Astrocyte (in vitro differentiated cells and primary cell): ENCODE data around the gene SMARCB1. TPM values are rescaled to one million over a fixed set of nuclear protein-coding genes. Genes with fewer than 3 reads are reported as not detected.
A peak's percentile ranks its signal among the peaks of the same experiment; 100 is the strongest.

Experiments used
- DNase-seq: peaks from one replicate; pipeline ENCODE4 v3.0.0-alpha.2; 2010; ENCODE audit warnings: low read depth
- FAIRE-seq: peaks from 2 replicates; lab custom pipeline; 2011; peaks lifted over from hg19 to GRCh38; lab: Jason Lieb, UNC
- H2AFZ ChIP-seq: 2 replicates; pipeline ENCODE4 v1.6.0; 2012; ENCODE audit warnings: low read depth, low read length, inconsistent platforms
- H3K27ac ChIP-seq: 2 replicates; pipeline ENCODE4 v1.5.1; 2011; ENCODE audit warnings: low read depth, low read length, inconsistent platforms
- H3K27me3 ChIP-seq: 2 replicates; pipeline ENCODE4 v1.6.0; 2011; ENCODE audit warnings: low read length, inconsistent platforms; ENCODE audit not compliant: insufficient read depth
- H3K36me3 ChIP-seq: 2 replicates; pipeline ENCODE4 v1.5.1; 2011; ENCODE audit warnings: low read length, inconsistent platforms; ENCODE audit not compliant: insufficient read depth
- H3K4me1 ChIP-seq: 2 replicates; pipeline ENCODE4 v1.5.1; 2011; ENCODE audit warnings: low read length, inconsistent platforms; ENCODE audit not compliant: insufficient read depth
- H3K4me2 ChIP-seq: 2 replicates; pipeline ENCODE4 v1.6.0; 2012; ENCODE audit warnings: low read length, inconsistent platforms
- H3K4me3 ChIP-seq: 2 replicates; pipeline ENCODE4 v1.5.1; 2011; ENCODE audit warnings: low read depth, mild to moderate bottlenecking, low read length, inconsistent platforms; ENCODE audit not compliant: insufficient read depth
- H3K79me2 ChIP-seq: 2 replicates; pipeline ENCODE4 v1.6.0; 2012; ENCODE audit warnings: mild to moderate bottlenecking, low read length, inconsistent platforms; ENCODE audit not compliant: insufficient read depth
- H3K9ac ChIP-seq: 2 replicates; pipeline ENCODE4 v1.6.0; 2012; ENCODE audit warnings: mild to moderate bottlenecking, low read length, inconsistent platforms
- H3K9me3 ChIP-seq: 2 replicates; pipeline ENCODE4 v1.5.1; 2012; ENCODE audit warnings: low read depth, mild to moderate bottlenecking, low read length, inconsistent platforms; ENCODE audit not compliant: insufficient read depth
- H4K20me1 ChIP-seq: 2 replicates; pipeline ENCODE4 v1.6.0; 2012; ENCODE audit warnings: low read length, inconsistent platforms; ENCODE audit not compliant: insufficient read depth
- H3K27ac Mint-ChIP-seq: one replicate; pipeline ENCODE4 v1.8.0; 2021; ENCODE audit warnings: mild to moderate bottlenecking, mixed read lengths; ENCODE audit not compliant: unreplicated experiment
- H3K27me3 Mint-ChIP-seq: one replicate; pipeline ENCODE4 v1.8.0; 2021; ENCODE audit warnings: low read depth, mixed read lengths; ENCODE audit not compliant: unreplicated experiment
- H3K36me3 Mint-ChIP-seq: one replicate; pipeline ENCODE4 v1.8.0; 2021; ENCODE audit warnings: low read depth, mixed read lengths; ENCODE audit not compliant: unreplicated experiment
- H3K4me1 Mint-ChIP-seq: one replicate; pipeline ENCODE4 v1.8.0; 2021; ENCODE audit warnings: low read depth, mixed read lengths; ENCODE audit not compliant: unreplicated experiment
- H3K4me3 Mint-ChIP-seq: one replicate; pipeline ENCODE4 v1.8.0; 2021; ENCODE audit warnings: mild to moderate bottlenecking, moderate library complexity, mixed read lengths; ENCODE audit not compliant: unreplicated experiment
- H3K9me3 Mint-ChIP-seq: one replicate; pipeline ENCODE4 v1.8.0; 2021; ENCODE audit warnings: mild to moderate bottlenecking, mixed read lengths; ENCODE audit not compliant: unreplicated experiment
- CTCF ChIP-seq: IDR thresholded peaks from 2 replicates; pipeline ENCODE4 v1.5.1; 2011; ENCODE audit warnings: low read depth, mild to moderate bottlenecking, inconsistent platforms, low read length, moderate library complexity; ENCODE audit not compliant: insufficient read depth
- EZH2 ChIP-seq: IDR thresholded peaks from 2 replicates; pipeline ENCODE4 v1.6.1; 2012; ENCODE audit warnings: mild to moderate bottlenecking, low read length, inconsistent platforms; ENCODE audit not compliant: insufficient read depth
- total RNA-seq: library from RNA; stranded (reverse); gene quantifications from 2 replicates; pipeline ENCODE4 v1.2.1, GENCODE V29; 2021

SMARCB1 gene
- total RNA-seq, 1 donor from 2014 or later = 91.3 TPM

- H3K9me3 Mint-ChIP-seq = no peaks in the 10 kb centered on the region
- Histone ChIP-seq H3K9me3 (no peaks in the 10 kb centered on the region), H2AFZ (no peak overlapping the region), H3K4me1 (peaks cover 2% of the 10 kb centered on the region), H3K79me2 (peaks cover 1% of the 10 kb centered on the region), H3K27ac (no peak overlapping the region), H3K4me3 (no peak overlapping the region), H4K20me1 (peaks cover 24% of the 10 kb centered on the region), H3K27me3 (no peaks in the 10 kb centered on the region), H3K36me3 (peaks cover 38% of the 10 kb centered on the region), H3K9ac (no peak overlapping the region), H3K4me2 (no peak overlapping the region)
- H3K27ac Mint-ChIP-seq = no peak overlapping the region
- peaks cover 28% of the 10 kb centered on the region for H3K36me3 Mint-ChIP-seq
- no peak for DNase-seq
- TF ChIP-seq EZH2 (no peak), CTCF (no peak)
- H3K27me3 Mint-ChIP-seq = no peaks in the 10 kb centered on the region
- H3K4me1 Mint-ChIP-seq = peaks cover 21% of the 10 kb centered on the region
- no peak overlapping the region for H3K4me3 Mint-ChIP-seq
- FAIRE-seq = no peak
Observed at GRCh38 chr22:23820748-23821211, 34.0 kb downstream of the SMARCB1 start.

GRCh38 chr22:23822101-23822671 is 35.4 kb downstream of the SMARCB1 start:
- Histone ChIP-seq H3K4me2 (no peak overlapping the region), H3K27me3 (no peaks in the 10 kb centered on the region), H3K36me3 (peaks cover 29% of the 10 kb centered on the region), H3K4me1 (peaks cover 4% of the 10 kb centered on the region), H2AFZ (no peak overlapping the region), H3K4me3 (no peak overlapping the region), H3K9ac (no peak overlapping the region), H3K9me3 (no peaks in the 10 kb centered on the region), H3K27ac (no peak overlapping the region), H3K79me2 (peaks cover 3% of the 10 kb centered on the region), H4K20me1 (peaks cover 19% of the 10 kb centered on the region)
- no peak for FAIRE-seq
- H3K4me3 Mint-ChIP-seq = no peak overlapping the region
- H3K27ac Mint-ChIP-seq = peak overlapping the region; percentile 26
- TF ChIP-seq EZH2 (no peak), CTCF (no peak)
- no peaks in the 10 kb centered on the region for H3K27me3 Mint-ChIP-seq
- DNase-seq = no peak
- peaks cover 25% of the 10 kb centered on the region for H3K4me1 Mint-ChIP-seq
- no peaks in the 10 kb centered on the region for H3K9me3 Mint-ChIP-seq
- H3K36me3 Mint-ChIP-seq = peaks cover 26% of the 10 kb centered on the region

GRCh38 chr22:23823331-23823791 is 36.6 kb downstream of the SMARCB1 start:
- peak; percentile 6 for DNase-seq
- Histone ChIP-seq H3K4me1 (peaks cover 4% of the 10 kb centered on the region), H4K20me1 (peaks cover 19% of the 10 kb centered on the region), H3K9ac (peak overlapping the region; percentile 6), H3K4me2 (peak overlapping the region; percentile 9), H3K27ac (peak overlapping the region; percentile 19), H2AFZ (no peak overlapping the region), H3K27me3 (no peaks in the 10 kb centered on the region), H3K9me3 (no peaks in the 10 kb centered on the region), H3K4me3 (no peak overlapping the region), H3K36me3 (peaks cover 25% of the 10 kb centered on the region), H3K79me2 (peaks cover 3% of the 10 kb centered on the region)
- no peak overlapping the region for H3K4me3 Mint-ChIP-seq
- H3K27ac Mint-ChIP-seq = peak overlapping the region; percentile 12
- H3K4me1 Mint-ChIP-seq = peaks cover 25% of the 10 kb centered on the region
- no peaks in the 10 kb centered on the region for H3K27me3 Mint-ChIP-seq
- H3K9me3 Mint-ChIP-seq = no peaks in the 10 kb centered on the region
- TF ChIP-seq EZH2 = no peak
- no peak for TF ChIP-seq CTCF
- peaks cover 30% of the 10 kb centered on the region for H3K36me3 Mint-ChIP-seq
- FAIRE-seq = no peak
